Upper lobe of left lung (tissue), 6 donors: Measurements from ENCODE around the gene PARP3. TPM values are rescaled to one million over a fixed set of nuclear protein-coding genes. Genes with fewer than 3 reads are reported as not detected.

ENCODE experiments used
- ATAC-seq, 2 donors: fragments of 200-7000 bp; cut with Tn5 transposase; one replicate each; pipeline ENCODE4 v1.9.1; 2022; ENCODE audit warnings: mild to moderate bottlenecking in 2 of 2, moderate library complexity in 2 of 2; ENCODE audit not compliant: low FRiP score in 2 of 2
- DNase-seq, 2 donors: peaks; one replicate each; pipeline ENCODE4 v3.0.0-alpha.2; 2019 to 2020
- H3K27ac ChIP-seq, 4 donors: fragments of 200-600 bp; sonication (generic); one replicate each; pipeline ENCODE4 v1.5.1; 2016 to 2019
- H3K27me3 ChIP-seq, 4 donors: fragments of 200-600 bp; sonication (generic); one replicate each; pipeline ENCODE4 v1.5.1; 2017 to 2019
- H3K36me3 ChIP-seq, 4 donors: fragments of 200-600 bp; sonication (generic); one replicate each; pipeline ENCODE4 v1.5.1; 2016 to 2019
- H3K4me1 ChIP-seq, 4 donors: fragments of 200-600 bp; sonication (generic); one replicate each; pipeline ENCODE4 v1.5.1; 2018 to 2019
- H3K4me3 ChIP-seq, 4 donors: fragments of 200-600 bp; sonication (generic); one replicate each; pipeline ENCODE4 v1.5.1; 2017 to 2019; ENCODE audit warnings: mild to moderate bottlenecking in 2 of 4, moderate library complexity in 1 of 4
- H3K9me3 ChIP-seq, 4 donors: fragments of 200-600 bp; sonication (generic); one replicate each; pipeline ENCODE4 v1.5.1; 2018 to 2019
- CTCF ChIP-seq, 6 experiments: fragments of 450-650 bp in 4 of 6; fragments of 200-600 bp in 2 of 6; sonication (generic) in 2 of 6; IDR thresholded peaks; one replicate each; pipeline ENCODE4 v1.5.1; 2016 to 2019; ENCODE audit warnings: antibody characterized with exemption in 6 of 6
- EP300 ChIP-seq, 4 donors: sonication (generic); formaldehyde crosslinking; IDR thresholded peaks; one replicate each; pipeline ENCODE4 v1.5.1; 2017; ENCODE audit warnings: antibody characterized with exemption in 4 of 4, control low read depth in 2 of 4
- POLR2A ChIP-seq, 4 donors: fragments of 450-650 bp; IDR thresholded peaks; one replicate each; pipeline ENCODE4 v1.5.1; 2016 to 2017; ENCODE audit warnings: antibody characterized with exemption in 4 of 4, mild to moderate bottlenecking in 2 of 4
- POLR2AphosphoS5 ChIP-seq, 2 donors: sonication (generic); formaldehyde crosslinking; IDR thresholded peaks; one replicate each; pipeline ENCODE4 v1.5.1; 2017; ENCODE audit warnings: antibody characterized with exemption in 2 of 2
- WGBS, 2 donors: methylation state at CpG; one replicate each; pipeline ENCODE4 v1.1.5; 2017 to 2018; 5-methylcytosine and 5-hydroxymethylcytosine counted together
- total RNA-seq, 6 donors: library from RNA; depleted of rRNA in 4 of 6; stranded (reverse); fragments of >200 nt in 4 of 6; gene quantifications; one replicate each; pipeline versions ENCODE4 v1.1.0 to v1.2.1, GENCODE V29; 2016 to 2021
- donor health status: DM: no; HTN: no; CAD: no; lungs with moderate emphysema.
- donor health status: DM: no; HTN: yes; CAD: no; lungs with severe emphysema.

Gene PARP3
- total RNA-seq, 6 donors from 2014 or later: 23.0 to 80.7 (median 35.7) TPM

GRCh38 chr3:51963951-51964451 lies 21.8 kb downstream of the PARP3 start:
- no peak for TF ChIP-seq POLR2A (IDR thresholded peaks at IDR 0.05)
- peaks cover 11 to 34% (median 22%) of the 10 kb centered on the region in 4 donors for H3K4me1 ChIP-seq
- no peaks in the 10 kb centered on the region for H3K9me3 ChIP-seq
- peaks cover 0 to 19% (median 9%) of the 10 kb centered on the region in 4 donors for H3K36me3 ChIP-seq
- H3K4me3 ChIP-seq: no peak overlapping the region
- H3K27me3 ChIP-seq: peaks cover 0 to 4% (median 0%) of the 10 kb centered on the region in 4 donors
- no peak for ATAC-seq
- DNase-seq: no peak
- no peak overlapping the region for H3K27ac ChIP-seq
- 69 to 80% methylated on average over 4 to 11 of the region's 12 CpGs for WGBS, 2 donors

- H3K27me3 ChIP-seq: peaks cover 0 to 4% (median 0%) of the 10 kb centered on the region in 4 donors
- H3K36me3 ChIP-seq: peaks cover 0 to 16% (median 7%) of the 10 kb centered on the region in 4 donors
- no peak overlapping the region for H3K4me3 ChIP-seq
- no peak for TF ChIP-seq EP300 (IDR thresholded peaks at IDR 0.05)
- no peak for TF ChIP-seq POLR2AphosphoS5 (IDR thresholded peaks at IDR 0.05)
- TF ChIP-seq CTCF (IDR thresholded peaks at IDR 0.05): no peak
- no peak for TF ChIP-seq POLR2A (IDR thresholded peaks at IDR 0.05)
- peaks cover 11 to 34% (median 22%) of the 10 kb centered on the region in 4 donors for H3K4me1 ChIP-seq
- no peak for DNase-seq
- H3K9me3 ChIP-seq: no peaks in the 10 kb centered on the region
- no peak overlapping the region for H3K27ac ChIP-seq
- no peak for ATAC-seq
- 63 to 88% methylated on average over 3 to 4 of the region's 4 CpGs for WGBS, 2 donors
Measured at GRCh38 chr3:51964521-51964920, 22.4 kb downstream of the PARP3 start.

- Histone ChIP-seq H3K27ac (no peak overlapping the region), H3K27me3 (peaks cover 0 to 4% (median 0%) of the 10 kb centered on the region in 4 donors), H3K9me3 (no peaks in the 10 kb centered on the region), H3K4me3 (peak overlapping the region in 1 of 4 donors; percentile 83), H3K4me1 (peaks cover 11 to 34% (median 22%) of the 10 kb centered on the region in 4 donors), H3K36me3 (peaks cover 0 to 2% (median under 1%) of the 10 kb centered on the region in 4 donors)
- TF ChIP-seq POLR2A (IDR thresholded peaks at IDR 0.05): no peak
- no peak for TF ChIP-seq EP300 (IDR thresholded peaks at IDR 0.05)
- TF ChIP-seq POLR2AphosphoS5 (IDR thresholded peaks at IDR 0.05): no peak
- no peak for TF ChIP-seq CTCF (IDR thresholded peaks at IDR 0.05)
- WGBS, 2 donors: 77 to 83% methylated on average over 2 of the region's 2 CpGs
- no peak for DNase-seq
- no peak for ATAC-seq
Measured at GRCh38 chr3:51966016-51966415, 23.9 kb downstream of the PARP3 start.

- TF ChIP-seq CTCF (IDR thresholded peaks at IDR 0.05) (no peak), POLR2A (IDR thresholded peaks at IDR 0.05) (no peak), POLR2AphosphoS5 (IDR thresholded peaks at IDR 0.05) (no peak), EP300 (IDR thresholded peaks at IDR 0.05) (no peak)
- WGBS, 2 donors: 83 to 95% methylated on average over 4 to 5 of the region's 5 CpGs
- Histone ChIP-seq H3K27me3 (peaks cover 0 to 4% (median 0%) of the 10 kb centered on the region in 4 donors), H3K4me3 (peak overlapping the region; percentile 51 to 92 (median 84)), H3K27ac (peak overlapping the region in 3 of 4 donors; percentile 74 to 95 (median 94)), H3K36me3 (no peaks in the 10 kb centered on the region), H3K4me1 (peaks cover 11 to 38% (median 22%) of the 10 kb centered on the region in 4 donors), H3K9me3 (no peaks in the 10 kb centered on the region)
- ATAC-seq: no peak
- no peak for DNase-seq
Measured at GRCh38 chr3:51966486-51966885, 24.3 kb downstream of the PARP3 start.

GRCh38 chr3:51966922-51967383 lies 24.8 kb downstream of the PARP3 start:
- peak in 1 of 2 donors; percentile 91 for DNase-seq
- Histone ChIP-seq H3K4me1 (peaks cover 11 to 40% (median 22%) of the 10 kb centered on the region in 4 donors), H3K9me3 (no peaks in the 10 kb centered on the region), H3K27ac (peak overlapping the region; percentile 74 to 95 (median 90)), H3K27me3 (peaks cover 0 to 4% (median 0%) of the 10 kb centered on the region in 4 donors), H3K4me3 (peak overlapping the region; percentile 51 to 92 (median 84)), H3K36me3 (no peaks in the 10 kb centered on the region)
- no peak for TF ChIP-seq EP300 (IDR thresholded peaks at IDR 0.05)
- no peak for TF ChIP-seq CTCF (IDR thresholded peaks at IDR 0.05)
- no peak for TF ChIP-seq POLR2AphosphoS5 (IDR thresholded peaks at IDR 0.05)
- TF ChIP-seq POLR2A (IDR thresholded peaks at IDR 0.05): peak in 1 of 4 donors; percentile 34
- ATAC-seq: no peak
- WGBS, 2 donors: 13 to 15% methylated on average over 5 to 6 of the region's 33 CpGs
